HG03558 (cell line): ENCODE data around the gene GALNT12.
A peak's percentile ranks its signal among the peaks of the same experiment; 100 is the strongest.

Experiments used
- ATAC-seq: cut with Tn5 transposase; IDR thresholded peaks from one replicate; pipeline ENCODE4 v1.9.1; 2021; ENCODE audit warnings: moderate number of reproducible peaks; ENCODE audit not compliant: unreplicated experiment; ENCODE audit errors: extremely low read depth

Gene GALNT12

DNA sequence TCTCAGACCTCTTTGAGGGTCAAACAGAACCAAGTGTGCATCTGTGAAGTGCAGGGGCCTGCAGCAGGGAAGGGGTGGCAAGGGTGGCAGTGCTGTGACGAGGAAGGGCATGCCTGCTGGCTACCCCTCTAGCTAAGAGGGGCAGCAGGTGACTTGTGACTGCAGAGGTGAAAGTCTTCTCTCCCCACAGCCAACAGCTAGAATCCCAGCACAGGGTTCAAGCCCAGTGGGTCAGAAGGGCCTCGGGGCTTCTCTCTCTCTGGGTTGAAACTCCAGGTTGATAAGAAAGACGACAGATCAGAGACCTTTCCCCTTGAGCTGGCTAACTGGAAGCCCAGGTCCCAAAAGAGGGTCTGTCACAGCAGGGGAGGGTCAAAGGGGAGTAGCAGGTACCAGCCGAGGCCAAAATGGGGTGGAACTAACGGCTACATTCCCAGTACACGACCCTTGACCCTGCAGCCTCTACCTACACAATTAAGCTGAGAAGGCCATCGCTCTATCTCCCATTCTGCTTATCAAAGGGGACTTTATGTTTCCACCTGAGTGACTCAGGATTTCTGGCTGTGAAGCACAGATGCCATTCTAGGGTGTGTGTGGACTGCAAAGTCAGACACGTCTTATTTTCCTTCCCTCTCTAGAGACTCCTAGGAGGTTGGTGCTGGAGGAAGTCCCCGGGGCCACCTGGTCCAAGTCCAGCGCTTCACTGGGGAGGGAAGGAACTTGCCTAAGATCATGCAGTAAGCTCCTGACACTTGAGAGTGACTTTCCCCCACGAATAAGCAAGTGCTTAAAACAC lies 25.7 kb upstream of the GALNT12 start:
- ATAC-seq, result no peak

DNA sequence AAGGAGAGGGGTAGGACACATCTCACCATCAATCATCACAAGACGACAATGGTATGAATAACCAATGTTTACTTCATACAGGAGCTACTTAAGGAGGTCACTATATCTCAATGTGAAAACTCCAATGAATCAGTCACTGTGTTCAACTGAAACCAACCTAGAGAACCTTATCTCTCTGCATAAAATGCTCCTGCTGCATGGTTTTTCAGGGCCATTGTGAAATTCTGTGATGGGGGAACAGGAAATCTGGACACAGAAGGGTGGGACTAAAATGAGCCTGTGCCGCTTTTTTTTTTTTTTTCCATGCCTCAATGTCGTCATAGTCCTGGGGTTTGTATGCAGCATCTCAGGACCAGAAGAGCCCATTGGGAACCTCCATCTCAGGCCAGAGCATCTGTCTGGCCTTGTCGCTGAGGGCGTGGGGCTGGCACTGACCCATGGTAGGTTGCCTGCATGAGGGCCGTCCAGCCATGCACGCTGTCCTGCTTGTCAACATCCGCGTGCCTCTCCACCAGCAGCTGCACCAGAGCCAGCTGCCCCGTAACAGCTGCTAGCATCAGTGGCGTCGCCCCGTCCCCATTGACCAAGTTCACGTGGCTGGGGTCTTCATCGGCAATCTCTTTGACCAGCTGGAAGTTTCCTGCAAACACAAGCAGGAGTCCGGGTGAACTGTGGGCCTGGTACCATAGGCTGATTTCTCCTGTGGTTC lies 23.8 kb upstream of the GALNT12 start:
- ATAC-seq, result no peak

DNA sequence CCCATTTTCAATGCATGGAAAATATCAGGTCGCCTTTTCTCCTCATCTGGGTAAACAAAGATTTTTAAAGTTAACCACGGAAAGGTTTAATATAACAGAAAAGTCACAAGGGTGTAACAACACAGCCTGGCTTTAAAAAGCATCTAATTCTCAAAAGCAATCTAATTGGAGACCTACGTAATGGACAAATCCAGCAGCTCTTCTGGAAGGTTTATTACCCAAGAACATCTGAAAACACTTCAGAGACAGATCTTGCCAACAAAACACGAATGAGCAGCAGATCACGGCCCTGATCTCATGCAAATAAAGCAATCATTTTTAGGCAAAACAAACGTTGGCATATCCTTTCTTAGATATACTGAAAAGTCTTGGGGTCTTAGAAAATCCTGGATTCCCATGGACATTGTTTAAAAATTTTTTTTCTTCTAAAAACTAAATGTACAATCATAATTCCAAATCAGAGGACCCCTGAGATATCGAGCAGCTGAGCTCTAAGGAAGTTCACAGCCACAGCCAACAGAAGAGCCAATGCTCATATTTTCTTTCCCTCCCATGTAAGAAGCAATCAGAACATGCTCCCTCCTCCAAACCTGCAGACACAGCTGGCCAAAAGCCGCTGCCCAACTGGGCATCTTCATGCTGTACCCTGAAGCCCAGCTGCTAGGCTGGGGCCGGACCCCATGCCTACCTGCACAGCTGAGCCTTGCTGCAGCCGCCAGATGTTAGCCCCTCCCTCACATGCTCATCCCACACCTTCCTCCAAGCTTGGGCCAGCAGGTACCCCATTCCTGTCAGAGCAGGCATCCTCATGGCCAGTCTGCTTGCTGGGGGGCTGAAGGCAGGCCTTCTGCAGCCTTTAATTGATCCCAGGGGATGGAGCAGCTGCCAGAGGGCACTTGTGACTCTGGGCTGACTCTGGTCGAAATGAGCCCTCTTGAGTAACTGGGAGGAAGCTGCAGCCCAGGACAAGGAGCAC lies 22.4 kb upstream of the GALNT12 start:
- no peak for ATAC-seq

DNA sequence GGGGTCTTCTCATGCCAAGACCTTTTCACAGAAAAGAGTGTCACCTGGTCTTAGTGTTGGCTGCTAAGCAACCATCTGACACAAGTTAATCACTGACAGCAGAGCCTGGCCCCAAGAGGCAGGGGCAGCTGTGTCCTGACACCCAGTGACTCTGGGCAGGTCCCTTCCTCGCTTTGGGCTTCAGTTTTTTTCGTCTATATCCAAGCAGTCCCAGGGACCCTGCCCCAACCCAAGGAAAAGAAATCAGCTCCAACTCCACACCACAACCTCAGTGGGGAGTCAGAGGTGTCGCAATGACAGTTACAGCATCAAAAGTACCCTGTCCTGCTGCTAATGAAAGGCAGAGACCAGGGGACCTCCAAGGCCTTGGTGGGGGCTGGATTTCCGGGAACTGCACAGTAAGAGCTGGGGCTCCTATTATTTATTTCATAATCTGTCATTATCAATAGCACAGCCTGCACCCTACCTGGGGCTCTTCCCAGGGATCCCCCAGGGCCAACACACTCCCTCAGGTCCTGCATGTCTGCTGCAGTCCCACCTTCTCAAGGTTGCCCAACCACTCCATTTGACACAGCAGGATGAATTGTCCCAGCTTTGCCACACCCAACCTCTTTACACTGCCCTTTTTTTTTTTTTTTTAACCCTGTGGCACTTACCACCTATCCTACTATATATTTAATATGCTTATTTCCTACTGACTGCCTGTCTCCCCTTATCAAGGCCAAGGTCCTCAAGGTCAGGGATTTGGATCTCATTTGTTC lies 20.5 kb upstream of the GALNT12 start:
- ATAC-seq, result no peak

DNA sequence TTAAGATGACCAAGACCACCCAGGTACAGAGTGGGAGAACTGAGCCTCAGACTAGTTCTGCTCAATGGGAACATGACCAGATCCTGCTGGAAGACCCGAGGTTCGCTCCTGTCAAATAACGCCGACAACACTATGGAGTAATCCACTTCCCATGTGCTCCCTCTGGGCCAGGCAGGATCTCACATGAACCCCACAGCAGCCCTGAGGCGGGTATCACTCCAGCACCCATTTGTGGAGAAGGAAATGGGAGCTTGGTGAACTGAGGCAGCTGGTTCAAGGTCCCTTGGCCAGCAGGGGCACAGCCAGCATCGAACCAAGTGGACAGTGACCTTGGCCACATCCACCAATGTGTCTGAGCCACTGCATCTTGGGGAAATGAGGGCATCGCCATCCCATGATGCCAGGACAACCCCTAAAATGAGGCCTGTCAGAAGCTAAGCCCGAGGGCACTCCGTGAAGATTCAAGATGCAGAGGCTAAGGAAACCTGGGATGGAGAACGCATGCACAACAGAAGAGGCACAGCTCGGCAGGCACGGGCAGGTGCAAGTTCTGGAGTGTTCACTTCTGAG lies 19.6 kb upstream of the GALNT12 start:
- ATAC-seq, result no peak

DNA sequence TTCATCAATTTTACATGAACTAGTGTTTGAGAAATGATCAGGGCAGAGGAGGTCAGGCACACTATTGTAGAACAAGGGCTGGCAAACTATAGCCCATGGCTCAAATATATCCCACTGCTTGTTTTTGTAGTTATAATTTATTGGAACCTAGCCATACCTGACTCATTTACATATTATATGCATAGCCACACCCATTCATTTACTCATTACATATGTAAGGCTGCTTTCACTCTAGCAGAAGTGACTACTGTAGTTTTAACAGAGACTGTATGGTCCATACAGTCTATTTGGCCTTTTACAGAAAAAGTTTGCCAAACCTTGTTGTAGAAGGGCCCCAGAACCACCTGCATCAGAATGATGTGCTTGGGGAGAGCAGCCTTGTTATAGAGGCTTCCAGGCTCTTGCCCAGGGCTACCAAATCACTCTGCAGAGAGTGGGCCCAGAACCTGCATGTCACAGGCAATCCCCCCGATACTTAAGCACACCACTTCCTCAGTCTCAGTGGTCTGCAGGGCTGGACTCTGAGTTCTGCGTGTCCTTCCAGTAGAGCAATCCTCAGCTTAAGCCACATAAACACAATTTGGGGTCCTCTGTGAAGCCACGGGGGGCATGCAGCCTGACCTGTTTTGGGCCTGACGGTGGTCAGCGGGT lies 17.9 kb upstream of the GALNT12 start:
- ATAC-seq, result no peak

DNA sequence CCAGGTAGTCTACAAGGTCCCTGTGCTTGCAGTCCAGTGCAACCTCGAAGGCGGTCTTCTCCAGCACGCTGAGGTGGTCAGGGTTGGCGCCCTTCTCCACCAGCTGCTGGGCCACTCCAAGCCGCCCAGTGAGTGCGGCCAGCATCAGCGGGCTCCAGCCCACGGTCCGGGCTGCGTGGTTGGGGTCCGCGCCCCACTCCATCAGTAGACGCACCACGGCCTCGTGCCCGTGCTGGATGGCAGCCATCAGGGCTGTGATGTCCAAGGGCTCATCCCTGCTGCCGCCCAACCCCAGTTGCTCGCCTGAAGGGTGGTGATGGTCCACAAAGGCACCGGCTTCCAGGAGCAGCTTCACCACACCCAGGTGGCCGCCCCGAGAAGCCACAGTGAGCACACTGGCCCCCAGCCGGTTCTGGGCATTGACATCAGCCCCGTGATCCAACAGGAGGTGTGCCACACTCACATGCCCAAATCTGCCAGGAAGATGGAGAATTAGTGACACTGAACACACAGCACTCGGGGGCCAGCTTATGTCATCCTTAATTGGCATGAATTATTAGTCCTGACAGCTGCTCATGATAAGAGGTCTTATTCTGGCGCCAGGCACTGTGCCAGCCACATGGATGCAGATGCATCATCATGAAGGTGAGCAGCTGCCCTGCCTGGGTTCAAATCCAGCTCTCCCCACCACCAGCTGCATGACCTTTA lies 17.2 kb upstream of the GALNT12 start:
- ATAC-seq, result no peak

DNA sequence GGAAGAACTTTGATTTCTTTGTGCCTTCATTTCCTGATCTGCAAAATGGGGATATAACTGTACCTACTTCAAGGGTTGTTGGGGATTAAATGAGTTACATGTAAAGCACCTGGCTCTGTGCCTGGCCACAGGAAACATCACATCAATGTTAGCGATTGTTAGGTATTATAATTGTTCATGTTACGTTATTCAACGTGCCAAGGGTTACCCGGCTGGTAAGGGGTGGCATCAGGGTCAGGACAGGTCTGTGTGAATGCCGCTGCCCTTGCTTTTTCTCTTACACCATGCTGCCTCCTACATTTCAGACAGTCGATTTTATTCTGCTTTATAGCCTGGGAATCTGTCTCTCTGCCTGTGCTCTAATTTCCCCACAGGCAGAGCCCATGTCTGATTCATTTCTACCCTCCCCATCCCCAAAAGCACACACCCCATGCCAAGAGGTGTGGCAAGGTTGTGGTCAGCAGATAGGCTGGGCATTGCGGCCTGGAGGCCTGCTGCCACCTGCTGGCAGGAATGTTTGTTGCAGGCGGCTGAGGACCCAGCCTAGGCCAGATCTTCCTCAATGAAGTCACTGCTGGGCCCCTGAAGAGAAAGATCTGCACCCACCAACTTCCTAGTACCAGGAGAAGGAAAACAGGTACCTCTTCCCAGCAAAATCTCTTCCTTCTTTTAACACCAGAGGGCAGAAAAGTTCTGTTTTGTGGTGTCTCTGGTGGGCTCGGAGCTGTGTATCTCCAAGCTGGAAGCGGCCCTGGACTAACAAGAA lies 16.4 kb upstream of the GALNT12 start:
- ATAC-seq, result peak; percentile 53

DNA sequence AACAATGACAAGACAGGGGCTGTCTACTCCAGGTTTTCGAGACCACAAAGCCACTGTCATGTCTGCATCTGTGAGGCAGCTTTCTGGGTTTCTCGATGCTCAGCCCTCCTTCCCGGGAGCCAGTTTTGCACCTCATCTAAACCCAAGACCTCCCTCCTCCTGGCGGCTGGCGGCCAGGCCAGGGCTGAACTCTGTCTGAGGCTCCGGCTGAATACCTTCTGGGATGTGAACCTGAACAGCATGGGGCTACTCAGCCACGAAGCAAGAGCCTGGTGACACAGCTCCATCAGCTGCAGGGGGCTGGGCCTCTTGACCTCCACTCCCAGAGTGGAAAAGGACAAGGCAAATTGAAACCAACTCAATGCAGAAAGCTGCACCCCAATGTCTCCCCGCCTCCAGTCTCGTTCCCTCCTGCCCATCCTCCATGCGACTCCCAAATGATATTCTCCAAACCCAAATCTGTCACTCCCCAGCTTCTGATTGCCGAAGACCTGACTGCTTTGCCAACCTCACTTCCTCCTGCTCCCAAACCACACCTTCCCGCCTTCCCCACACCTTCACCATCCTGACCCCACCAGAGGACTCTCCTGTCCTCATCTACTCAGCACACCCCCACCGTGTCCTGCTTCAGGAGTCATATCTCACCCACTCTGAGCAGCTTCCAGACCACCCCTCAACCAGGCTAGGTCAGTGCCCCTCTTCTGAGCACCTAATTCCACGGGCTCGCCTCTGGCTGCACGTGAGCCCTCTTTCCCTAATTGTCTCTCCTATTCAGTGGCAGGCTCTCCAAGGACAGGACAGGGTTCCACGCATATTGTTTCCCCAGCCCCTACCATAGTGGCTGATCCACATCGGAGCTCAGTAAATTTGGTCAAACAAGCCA lies 15.6 kb upstream of the GALNT12 start:
- no peak for ATAC-seq

DNA sequence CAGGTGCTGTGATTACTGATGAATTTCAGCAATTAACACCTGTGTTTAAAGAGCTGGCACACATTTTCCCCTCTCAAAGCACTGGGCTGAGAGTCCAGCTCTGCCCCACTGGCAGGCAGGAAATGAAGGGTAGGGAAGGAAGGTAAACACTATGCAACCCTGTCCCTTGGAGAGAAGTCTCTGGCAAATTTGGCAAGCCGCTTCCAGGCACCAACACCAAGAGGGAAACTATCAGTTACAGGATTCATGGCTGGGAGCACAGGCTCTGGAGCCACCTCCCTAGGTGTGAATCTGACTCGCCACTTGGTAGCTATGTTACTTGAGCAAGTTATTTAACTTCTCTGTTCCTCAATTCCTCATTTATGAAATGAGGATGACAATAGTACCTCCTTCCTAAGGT lies 14.4 kb upstream of the GALNT12 start:
- no peak for ATAC-seq

DNA sequence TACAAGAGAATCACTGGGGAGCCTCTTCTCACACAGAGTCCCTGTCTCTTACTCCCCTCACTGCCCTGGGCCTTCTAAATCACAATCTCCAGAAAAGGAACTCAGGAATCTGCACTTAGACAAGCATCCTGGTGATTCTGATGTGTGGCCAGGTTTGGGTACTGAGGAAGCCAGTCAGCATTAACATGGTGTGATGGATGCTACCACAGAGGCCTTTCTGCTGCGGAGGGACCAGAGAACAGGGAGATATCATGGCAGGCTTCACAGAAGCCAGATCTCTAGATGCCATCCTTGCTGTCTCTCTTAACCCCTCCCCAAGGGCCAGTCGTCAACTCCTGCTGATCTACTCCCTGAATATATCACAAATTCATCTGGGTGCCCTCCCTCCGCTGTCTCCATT lies 12.7 kb upstream of the GALNT12 start:
- ATAC-seq, result no peak

DNA sequence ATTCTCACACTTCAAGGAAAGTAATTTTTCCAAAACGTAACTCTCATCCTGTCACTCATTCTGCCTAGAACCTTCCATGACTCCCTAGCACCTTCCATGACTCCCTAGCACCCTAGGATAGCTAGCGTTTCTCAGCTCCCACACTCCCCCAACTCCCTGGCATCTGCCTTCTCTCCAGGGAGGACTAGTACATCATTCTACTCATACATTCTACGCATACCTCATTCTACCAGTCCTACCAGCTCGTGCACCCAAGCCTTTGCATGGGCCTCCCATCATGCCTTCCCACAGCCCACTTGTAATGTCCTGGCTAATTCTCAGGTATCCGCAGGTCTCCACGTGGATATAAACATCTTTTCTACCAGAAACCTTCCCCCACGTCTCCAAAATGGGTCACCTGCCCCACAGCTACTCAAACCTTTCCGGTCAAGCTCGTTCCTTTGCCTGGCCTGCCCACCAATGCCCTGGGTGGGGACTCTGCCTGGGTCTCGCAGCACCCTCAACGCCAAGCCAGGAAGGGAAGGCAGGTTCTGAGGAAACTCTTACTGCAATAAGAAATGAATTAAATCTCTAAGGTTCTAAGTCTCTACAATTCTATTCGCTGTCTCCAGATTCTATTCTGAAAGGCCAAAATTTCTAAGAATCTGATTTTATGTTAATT lies 12.0 kb upstream of the GALNT12 start:
- ATAC-seq, result no peak

DNA sequence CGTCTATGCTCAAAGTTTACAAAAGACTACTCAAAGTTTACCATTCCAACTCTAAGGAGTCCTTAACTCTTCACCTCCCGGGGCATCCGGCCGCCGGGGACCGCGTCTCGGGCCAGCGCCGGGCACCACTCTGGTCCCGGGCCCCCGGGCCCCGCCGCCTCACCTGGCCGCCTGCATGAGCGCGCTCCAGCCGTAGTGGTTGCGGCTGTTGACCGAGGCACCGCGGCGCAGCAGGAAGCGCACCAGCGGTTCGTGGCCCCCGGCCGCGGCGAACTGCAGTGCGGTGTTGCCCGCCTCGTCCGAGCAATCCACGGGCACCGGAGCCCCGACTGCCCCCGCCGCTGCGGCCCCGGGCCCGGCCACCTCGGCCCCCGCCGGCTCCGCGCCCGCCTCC lies 11.5 kb upstream of the GALNT12 start:
- ATAC-seq, result peak; percentile 21

DNA sequence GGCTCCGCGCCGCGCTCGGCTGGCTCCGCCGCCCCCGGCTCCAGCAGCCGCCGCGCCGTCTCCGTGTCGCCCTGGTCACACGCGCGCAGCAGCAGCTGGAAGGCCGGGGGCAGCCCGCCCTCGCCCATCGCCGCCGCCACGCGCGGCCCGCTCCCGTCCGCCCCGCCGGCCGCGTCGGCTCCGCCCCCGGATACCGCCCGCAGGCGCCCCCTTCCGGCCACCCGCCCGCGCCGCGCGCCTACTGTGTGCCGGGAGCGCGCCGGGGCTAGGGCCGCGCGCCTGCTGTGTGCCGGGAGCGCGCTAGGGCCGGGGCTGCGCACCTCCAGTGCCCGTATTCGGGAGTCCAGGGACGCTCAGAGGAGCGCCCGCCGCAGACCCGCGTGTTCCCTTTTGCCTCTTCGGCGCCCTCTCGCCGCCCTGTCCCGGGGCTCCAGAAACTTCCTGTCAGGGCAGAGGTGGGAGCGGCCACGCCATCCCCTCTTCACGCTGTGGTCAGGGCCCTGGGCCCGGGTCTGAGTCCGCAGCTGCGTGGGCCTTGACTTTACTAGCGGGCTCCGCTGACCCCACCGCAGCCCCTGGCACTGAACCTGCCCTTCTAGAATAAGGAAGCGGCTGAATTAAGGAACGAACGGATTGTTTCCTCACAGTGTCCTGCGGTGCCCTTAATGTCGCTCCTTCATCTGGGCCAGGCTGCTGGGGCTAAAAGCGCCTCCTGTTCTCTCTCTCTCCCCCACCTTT lies 10.9 kb upstream of the GALNT12 start, which contains the start of gene ANKS6:
TSS of gene ANKS6 (minus strand) at position 192 of the 738 bp plus-strand sequence. CDS start at position 128, 64 bp downstream.
- ATAC-seq, result peak; percentile 80

DNA sequence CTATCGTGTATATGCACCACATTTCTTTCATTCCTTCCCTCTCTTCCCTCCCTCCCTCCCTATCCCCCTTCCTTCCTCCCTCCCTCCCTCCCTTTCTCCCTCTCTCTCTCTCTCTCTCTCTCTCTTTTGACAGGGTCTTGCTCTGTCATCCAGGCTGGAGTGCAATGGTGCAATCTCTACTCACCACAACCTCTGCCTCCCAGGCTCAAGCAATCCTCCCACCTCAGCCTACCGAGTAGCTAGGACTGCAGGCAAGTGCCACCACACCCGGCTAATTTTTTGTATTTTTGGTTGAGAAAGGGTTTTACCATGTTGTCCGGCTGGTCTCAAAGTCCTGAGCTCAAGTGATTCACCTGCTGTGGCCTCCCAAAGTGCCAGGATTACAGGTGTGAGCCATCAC lies 10.0 kb upstream of the GALNT12 start:
- ATAC-seq, result no peak

DNA sequence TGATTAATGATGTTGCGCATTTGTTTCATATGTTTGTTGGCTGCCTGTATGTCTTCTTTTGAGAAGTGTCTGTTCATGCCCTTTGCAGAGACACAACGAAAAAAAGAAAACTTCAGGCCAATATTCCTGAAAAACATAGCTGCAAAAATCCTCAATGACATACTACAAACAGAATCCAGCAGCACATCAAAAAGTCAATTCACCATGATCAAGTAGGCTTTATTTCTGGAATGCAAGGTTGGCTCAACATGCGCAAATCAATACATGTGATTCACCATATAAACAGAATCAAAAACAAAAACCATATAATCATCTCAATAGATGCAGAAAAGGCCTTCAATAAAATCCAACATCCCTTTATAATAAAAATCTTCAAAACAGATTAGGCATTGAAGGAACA lies 9.2 kb upstream of the GALNT12 start:
- ATAC-seq, result no peak
